SU-DHL-6 (cell line): ENCODE measurements around the gene SMYD4.

ENCODE experiments used
- CTCF ChIP-seq: fragments of 200-600 bp; sonication (generic); IDR thresholded peaks from one replicate; pipeline ENCODE4 v1.5.1; 2017; ENCODE audit warnings: antibody characterized with exemption, mild to moderate bottlenecking, low read length, moderate library complexity; ENCODE audit not compliant: insufficient read depth, poor library complexity, severe bottlenecking
- EZH2phosphoT487 ChIP-seq: fragments of 200-600 bp; sonication (generic), shearing (Covaris generic); conservative IDR thresholded peaks from 2 replicates; pipeline ENCODE4 v1.6.1; 2018; ENCODE audit warnings: mild to moderate bottlenecking, antibody characterized with exemption, low read length, moderate library complexity, mixed read lengths

DNA sequence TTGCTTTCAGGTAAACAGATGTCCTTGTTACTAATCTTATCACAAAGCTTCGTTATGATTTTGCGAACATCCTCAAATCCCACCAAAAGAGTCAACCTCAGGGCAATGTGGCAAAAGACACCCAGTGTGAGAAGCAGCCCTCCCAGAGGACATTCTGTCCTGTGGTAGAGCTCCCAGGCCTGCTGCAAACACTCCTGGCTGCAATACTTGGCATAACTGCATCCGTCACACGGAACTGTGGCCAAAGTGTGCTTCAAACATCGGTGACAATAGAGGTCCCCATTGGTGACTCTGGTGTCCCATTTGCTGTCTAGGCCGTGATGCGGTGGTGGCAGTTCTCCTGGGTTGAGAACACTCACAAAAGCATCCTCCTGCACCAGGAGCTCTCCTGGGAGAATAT is 29.5 kb downstream of the SMYD4 start:
- TF ChIP-seq CTCF = no peak
- TF ChIP-seq EZH2phosphoT487 = no peak
